ELF-1 (cell line): ENCODE data around the gene RAB11B.
"Not testable (repeated sequence)": the region's sequence is repeated elsewhere in the genome, so short reads cannot be mapped to it uniquely, and the experiment has no call there.

Experiments
- DNase-seq: peaks from one replicate; pipeline ENCODE4 v3.0.0-alpha.2; 2016; ENCODE audit warnings: low read depth, low spot score

RAB11B gene

DNA sequence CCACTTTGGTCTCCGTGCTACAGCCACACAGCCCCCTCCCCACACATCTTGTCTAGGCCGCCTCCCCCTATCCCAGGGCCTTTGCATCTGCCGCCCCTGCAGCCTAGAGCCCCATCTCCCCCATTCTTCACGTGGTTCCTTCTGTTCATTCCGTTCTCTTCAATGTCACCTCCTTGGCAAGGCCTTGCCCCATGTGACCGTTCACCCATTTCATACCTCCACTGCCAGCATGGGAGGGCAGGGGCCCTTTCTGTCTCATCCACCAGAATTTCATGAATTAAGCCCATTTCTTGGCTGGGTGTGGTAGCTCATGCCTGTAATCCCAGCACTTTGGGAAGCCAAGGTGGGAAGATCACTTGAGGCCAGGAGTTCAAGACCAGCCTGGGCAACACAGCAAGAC is 38.9 kb downstream of the RAB11B start:
- DNase-seq: no peak

DNA sequence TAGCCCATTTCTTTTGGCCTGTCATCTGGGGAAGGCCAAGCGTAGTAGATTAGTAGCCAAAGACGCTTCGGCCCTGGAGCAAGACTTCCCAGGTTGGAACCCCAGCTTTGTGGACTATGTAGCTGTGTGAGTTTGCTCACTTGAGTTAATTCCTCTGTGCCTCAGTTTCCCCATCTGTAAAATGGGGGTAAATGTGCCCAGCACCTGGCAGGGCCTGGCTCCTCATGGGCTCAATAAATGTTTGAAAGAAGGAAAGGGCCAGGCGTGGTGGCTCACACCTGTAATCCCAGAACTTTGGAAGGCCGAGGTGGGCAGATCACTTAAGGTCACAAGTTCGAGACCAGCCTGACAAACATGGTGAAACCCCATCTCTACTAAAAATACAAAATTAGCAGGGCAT is 39.7 kb downstream of the RAB11B start:
- DNase-seq: no peak

- DNase-seq: no peak
Observed at GRCh38 chr19:8430650-8431049, 40.5 kb downstream of the RAB11B start.

GRCh38 chr19:8438236-8438635 is 48.1 kb downstream of the RAB11B start:
- peak; percentile 30 for DNase-seq

DNA sequence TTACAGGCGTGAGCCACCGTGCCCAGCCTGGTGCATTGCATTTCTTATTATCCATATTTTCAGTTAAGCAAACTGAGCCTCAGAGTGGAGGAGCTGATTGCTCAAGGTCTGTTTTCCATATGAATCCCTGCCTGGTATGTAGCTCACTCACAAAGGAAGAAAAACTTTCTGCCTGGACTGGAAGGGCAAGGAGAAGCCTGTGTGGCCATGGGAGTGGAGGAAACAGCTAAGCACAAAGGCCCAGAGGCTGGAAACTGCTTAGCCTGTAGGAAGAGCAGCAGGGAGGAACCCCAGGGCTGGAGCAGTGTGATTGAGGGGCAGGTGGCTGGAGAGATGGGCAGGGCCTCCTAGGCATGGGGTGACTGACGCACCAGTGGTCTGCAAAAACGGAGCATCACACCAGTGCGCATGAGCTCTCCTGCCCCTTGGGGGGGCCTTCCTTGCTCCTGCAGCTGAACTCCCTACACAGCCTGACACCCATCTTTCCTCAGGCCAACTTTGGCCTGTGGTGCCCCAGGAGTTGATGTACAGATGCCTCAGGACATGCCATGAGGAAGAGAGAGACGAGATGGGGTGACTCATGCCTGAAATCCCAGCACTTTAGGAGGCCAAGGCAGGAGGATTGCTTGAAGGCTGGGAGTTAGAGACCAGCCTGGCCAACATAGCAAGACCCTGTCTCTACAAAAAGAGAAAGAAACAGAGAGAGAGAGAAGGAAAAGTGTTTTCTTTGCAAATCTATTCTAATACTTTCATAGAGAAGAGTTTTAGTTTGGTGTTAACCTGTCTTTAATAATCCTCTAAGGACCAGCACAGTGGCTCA is 51.8 kb downstream of the RAB11B start:
- peak; percentile 77 for DNase-seq

DNA sequence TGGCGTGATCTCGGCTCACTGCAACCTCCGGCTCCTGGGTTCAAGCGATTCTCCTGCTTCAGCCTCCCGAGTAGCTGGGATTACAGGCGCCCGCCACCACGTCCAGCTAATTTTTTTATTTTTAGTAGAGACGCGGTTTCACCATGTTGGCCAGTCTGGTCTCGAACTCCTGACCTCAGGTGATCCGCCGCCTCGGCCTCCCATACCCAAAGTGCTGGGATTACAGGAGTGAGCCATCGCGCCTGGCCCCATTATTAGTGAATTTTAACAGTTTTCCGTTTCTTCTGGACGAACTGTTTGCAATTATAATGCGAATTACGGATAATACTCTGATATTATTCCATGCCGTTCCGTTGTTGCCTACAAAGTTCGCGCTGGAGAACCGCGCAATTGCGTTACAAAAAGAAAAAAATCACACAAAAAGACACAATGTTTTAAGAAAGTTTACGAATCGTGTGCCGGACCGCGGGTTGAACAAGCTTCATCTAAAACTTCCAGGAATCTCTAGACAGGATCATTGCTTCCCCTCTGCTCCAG is 54.0 kb downstream of the RAB11B start:
- DNase-seq: not testable (repeated sequence)

DNA sequence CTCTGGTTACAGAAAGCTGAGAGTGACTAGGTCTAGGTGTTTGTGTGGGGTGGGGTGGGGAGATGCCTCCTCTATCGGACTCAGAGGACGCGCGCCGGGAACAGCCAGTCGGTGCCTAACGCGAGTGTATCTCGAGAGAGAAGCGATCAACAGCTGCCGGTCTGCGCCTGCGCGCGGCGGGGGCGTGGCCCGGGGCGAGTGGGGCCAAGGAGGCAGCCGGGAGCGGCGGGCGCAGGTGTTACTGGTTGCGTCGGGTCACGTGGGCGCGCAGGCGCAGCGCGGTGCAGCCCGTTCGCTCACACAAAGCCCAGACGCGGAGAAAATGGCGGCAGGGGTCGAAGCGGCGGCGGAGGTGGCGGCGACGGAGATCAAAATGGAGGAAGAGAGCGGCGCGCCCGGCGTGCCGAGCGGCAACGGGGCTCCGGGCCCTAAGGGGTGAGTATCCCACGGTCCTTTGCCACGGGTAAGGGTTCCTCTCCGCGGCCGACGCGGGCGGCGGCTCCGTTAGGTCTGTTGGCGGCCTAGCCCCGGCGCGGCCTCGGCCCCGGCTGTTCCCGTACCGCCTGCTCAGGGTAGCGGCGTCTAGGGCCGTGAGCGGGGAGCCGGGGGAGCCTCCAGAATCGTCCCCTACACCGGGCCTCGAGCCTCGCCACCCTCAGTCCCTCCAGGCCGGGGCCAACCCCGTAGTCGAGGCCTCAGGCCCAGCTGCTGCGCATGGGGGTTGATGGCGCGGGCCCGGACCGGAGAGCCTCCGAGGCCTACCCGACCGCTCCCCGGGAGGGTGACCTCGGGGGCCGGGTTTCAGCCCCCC is 54.7 kb downstream of the RAB11B start, which contains the start of gene HNRNPM:
Gene HNRNPM, plus strand, starts transcription at position 299 of the 811 bp plus-strand sequence. Its CDS starts 24 bp downstream, at position 323.
- peak; percentile 99 for DNase-seq

DNA sequence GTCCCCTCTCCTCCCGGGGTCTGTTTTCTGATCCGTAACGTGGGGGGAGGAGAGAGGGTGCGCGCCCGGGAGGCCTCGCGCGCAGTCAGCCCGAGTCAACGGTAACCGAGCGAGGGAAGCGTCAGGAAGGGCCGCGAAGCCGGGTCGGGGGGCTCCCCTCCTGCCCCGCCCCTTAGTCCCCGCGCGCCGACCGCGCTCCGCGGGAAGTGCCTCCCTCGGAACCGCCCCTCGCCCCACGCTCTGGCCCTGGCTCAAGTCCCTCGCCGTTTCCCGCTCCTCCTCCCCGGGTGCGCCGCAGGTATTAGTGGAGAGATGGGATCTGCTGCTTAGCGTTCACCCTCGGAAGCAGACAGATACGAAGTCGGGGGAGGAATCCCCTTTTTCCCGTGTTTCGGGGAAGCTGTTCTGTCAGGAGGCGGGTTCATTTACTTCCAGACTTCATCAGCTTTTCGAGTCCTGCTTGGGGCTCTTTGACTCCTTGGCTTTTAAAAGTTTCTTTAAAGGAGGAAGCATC is 55.4 kb downstream of the RAB11B start:
- DNase-seq: no peak

- DNase-seq: no peak
Observed at GRCh38 chr19:8446061-8446709, 56.0 kb downstream of the RAB11B start.

GRCh38 chr19:8449830-8450229 is 59.7 kb downstream of the RAB11B start:
- peak; percentile 84 for DNase-seq

DNA sequence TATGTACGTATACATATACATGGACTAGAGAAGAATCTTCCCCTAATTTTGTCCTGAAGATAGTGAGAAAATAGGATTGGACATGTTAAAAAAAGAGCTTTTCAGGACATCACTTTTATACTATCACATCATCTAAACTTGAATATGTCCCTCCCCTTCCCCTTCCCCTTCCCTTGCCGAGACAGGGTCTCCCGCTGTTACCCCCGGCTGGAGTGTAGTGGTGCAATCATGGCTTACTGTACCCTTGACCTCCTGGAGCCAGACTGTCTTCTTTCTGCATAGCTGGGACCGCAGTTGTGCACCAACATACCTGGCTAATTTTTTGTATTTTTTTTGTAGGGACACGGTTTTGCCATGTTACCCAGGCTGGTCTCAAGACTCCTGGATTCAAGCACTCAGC is 61.2 kb downstream of the RAB11B start:
- no peak for DNase-seq

GRCh38 chr19:8451885-8452284 is 61.7 kb downstream of the RAB11B start:
- no peak for DNase-seq

- DNase-seq: no peak
Observed at GRCh38 chr19:8452446-8453123, 62.4 kb downstream of the RAB11B start.

GRCh38 chr19:8453616-8454015 is 63.5 kb downstream of the RAB11B start:
- no peak for DNase-seq
